H1 (cell line): ENCODE measurements around the gene TAS1R3. TPM values are rescaled to one million over a fixed set of nuclear protein-coding genes. Genes with fewer than 3 reads are reported as not detected.

Experiments
- CTCF ChIA-PET: fragments of 300-600 bp; sonication (Branson Sonifier 250); formaldehyde crosslinking; loops from one replicate; lab custom pipeline; 2021; ENCODE audit not compliant: partially characterized antibody; lab: Charles Lee
- POLR2A ChIA-PET: fragments of 300-600 bp; sonication (Branson Sonifier 250); formaldehyde crosslinking; loops from one replicate; lab custom pipeline; 2021; ENCODE audit warnings: inconsistent platforms; ENCODE audit not compliant: partially characterized antibody; lab: Charles Lee
- DNase-seq, 2 experiments: peaks; one replicate each; pipeline versions ENCODE4 v3.0.0 to v3.0.0-alpha.2; 2010 to 2022; ENCODE audit warnings: low spot score in 2 of 2, low read depth in 1 of 2, mixed read lengths in 1 of 2
- FAIRE-seq: peaks from 2 replicates; lab custom pipeline; 2011; peaks lifted over from hg19 to GRCh38; lab: Jason Lieb, UNC
- H2AFZ ChIP-seq: 2 replicates; pipeline ENCODE4 v1.8.1; 2012; ENCODE audit warnings: low read length, inconsistent platforms
- H2AK5ac ChIP-seq: 2 replicates; pipeline ENCODE4 v1.6.1; 2013; ENCODE audit warnings: low read depth, low read length
- H2BK120ac ChIP-seq: replicated peaks from 2 replicates; pipeline ENCODE3; 2013; ENCODE audit warnings: low read depth, low read length, inconsistent platforms
- H2BK12ac ChIP-seq: 2 replicates; pipeline ENCODE4 v1.6.1; 2013; ENCODE audit warnings: low read depth, low read length
- H2BK15ac ChIP-seq: 2 replicates; pipeline ENCODE4 v1.6.1; 2013; ENCODE audit warnings: low read length
- H2BK20ac ChIP-seq: 2 replicates; pipeline ENCODE4 v1.6.1; 2013; ENCODE audit warnings: low read length
- H2BK5ac ChIP-seq: 2 replicates; pipeline ENCODE4 v1.6.1; 2013; ENCODE audit warnings: low read depth, low read length
- H3K14ac ChIP-seq: 2 replicates; pipeline ENCODE4 v1.6.1; 2013; ENCODE audit warnings: inconsistent platforms; ENCODE audit not compliant: insufficient read length
- H3K18ac ChIP-seq: 2 replicates; pipeline ENCODE4 v1.6.1; 2013; ENCODE audit warnings: low read length; ENCODE audit errors: extremely low read depth
- H3K23ac ChIP-seq: 2 replicates; pipeline ENCODE4 v1.6.1; 2013; ENCODE audit warnings: inconsistent platforms; ENCODE audit not compliant: insufficient read length
- H3K23me2 ChIP-seq: 2 replicates; pipeline ENCODE4 v1.6.1; 2013; ENCODE audit warnings: low read depth, low read length
- H3K27ac ChIP-seq: 2 replicates; pipeline ENCODE4 v1.6.1; 2011; ENCODE audit warnings: low read depth, low read length, inconsistent platforms
- H3K27me3 ChIP-seq, 4 experiments: replicated peaks in 1 of 4; 1 replicate in 1 of 4; 2 replicates in 3 of 4; pipeline versions ENCODE4 v1.6.1 to v1.8.1; 2011 to 2013; ENCODE audit warnings: low read length in 3 of 4, mild to moderate bottlenecking in 3 of 4, inconsistent platforms in 2 of 4, mixed read lengths in 2 of 4, moderate library complexity in 1 of 4; ENCODE audit not compliant: control insufficient read depth in 3 of 4, insufficient read depth in 3 of 4; ENCODE audit errors: extremely low read depth in 1 of 4
- H3K36me3 ChIP-seq, 4 experiments: 2 replicates each; pipeline versions ENCODE4 v1.6.1 to v1.8.1; 2011 to 2013; ENCODE audit warnings: mild to moderate bottlenecking in 4 of 4, low read length in 3 of 4, moderate library complexity in 2 of 4, control low read depth in 1 of 4, inconsistent platforms in 1 of 4; ENCODE audit not compliant: insufficient read depth in 4 of 4, control insufficient read depth in 2 of 4
- H3K4ac ChIP-seq: replicated peaks from 2 replicates; pipeline ENCODE3; 2013; ENCODE audit warnings: low read length, low read depth, mixed read lengths, inconsistent platforms; ENCODE audit not compliant: insufficient read length
- H3K4me1 ChIP-seq, 4 experiments: replicated peaks in 1 of 4; 1 replicate in 1 of 4; 2 replicates in 3 of 4; pipeline versions ENCODE4 v1.6.1 to v1.8.1; 2011 to 2013; ENCODE audit warnings: low read length in 3 of 4, inconsistent platforms in 2 of 4, mixed read lengths in 1 of 4; ENCODE audit not compliant: insufficient read depth in 4 of 4, control insufficient read depth in 3 of 4
- H3K4me2 ChIP-seq, 2 experiments: 2 replicates each; pipeline versions ENCODE4 v1.6.1 to v1.8.1; 2011 to 2013; ENCODE audit warnings: low read depth in 2 of 2, low read length in 2 of 2, control low read depth in 1 of 2, inconsistent platforms in 1 of 2, mild to moderate bottlenecking in 1 of 2; ENCODE audit not compliant: insufficient read depth in 1 of 2
- H3K4me3 ChIP-seq, 4 experiments: fragments of 200-600, 300-600 bp in 1 of 4; sonication (generic), shearing (Covaris generic), sonication (Bioruptor Twin) in 1 of 4; 2 replicates each; pipeline versions ENCODE4 v1.5.1 to v1.8.1; 2011 to 2016; ENCODE audit warnings: low read length in 4 of 4, low read depth in 3 of 4, control low read depth in 2 of 4, inconsistent platforms in 2 of 4, mild to moderate bottlenecking in 2 of 4, mixed read lengths in 1 of 4, moderate library complexity in 1 of 4; ENCODE audit not compliant: insufficient read depth in 2 of 4; ENCODE audit errors: extremely low read depth in 1 of 4
- H3K56ac ChIP-seq: replicated peaks from 2 replicates; pipeline ENCODE3; 2013; ENCODE audit warnings: low read depth, mild to moderate bottlenecking, mixed read lengths, low read length, inconsistent platforms; ENCODE audit not compliant: insufficient read length
- H3K79me1 ChIP-seq: 2 replicates; pipeline ENCODE4 v1.6.1; 2013; ENCODE audit warnings: low read depth, low read length, control low read depth
- H3K79me2 ChIP-seq, 2 experiments: 2 replicates each; pipeline versions ENCODE4 v1.6.1 to v1.8.1; 2012 to 2013; ENCODE audit warnings: low read length in 2 of 2, mild to moderate bottlenecking in 2 of 2, inconsistent platforms in 1 of 2; ENCODE audit not compliant: insufficient read depth in 2 of 2, control insufficient read depth in 1 of 2
- H3K9ac ChIP-seq, 4 experiments: replicated peaks in 1 of 4; 1 replicate in 1 of 4; 2 replicates in 3 of 4; pipeline versions ENCODE4 v1.6.1 to v1.8.1; 2011 to 2013; ENCODE audit warnings: low read depth in 3 of 4, low read length in 3 of 4, control low read depth in 2 of 4, mild to moderate bottlenecking in 2 of 4, moderate library complexity in 2 of 4, inconsistent platforms in 1 of 4; ENCODE audit errors: extremely low read depth in 1 of 4
- H3K9me3 ChIP-seq, 2 experiments: 2 replicates each; pipeline versions ENCODE4 v1.6.1 to v1.8.1; 2012 to 2013; ENCODE audit warnings: mild to moderate bottlenecking in 2 of 2, moderate library complexity in 2 of 2, control low read depth in 1 of 2, inconsistent platforms in 1 of 2, low read depth in 1 of 2, low read length in 1 of 2, mixed read lengths in 1 of 2; ENCODE audit not compliant: insufficient read depth in 2 of 2
- H4K20me1 ChIP-seq, 2 experiments: replicated peaks in 1 of 2; 2 replicates each; pipeline versions ENCODE3 to v1.8.1; 2011 to 2013; ENCODE audit warnings: inconsistent platforms in 2 of 2, low read length in 2 of 2, mild to moderate bottlenecking in 1 of 2; ENCODE audit not compliant: insufficient read depth in 2 of 2, control insufficient read depth in 1 of 2
- H4K5ac ChIP-seq: 2 replicates; pipeline ENCODE4 v1.6.1; 2013; ENCODE audit warnings: low read length, low read depth, mixed read lengths, inconsistent platforms; ENCODE audit not compliant: insufficient read length
- H4K8ac ChIP-seq: 2 replicates; pipeline ENCODE4 v1.8.0; 2013; ENCODE audit warnings: mild to moderate bottlenecking, moderate library complexity, low read length, inconsistent platforms; ENCODE audit not compliant: insufficient read depth; ENCODE audit errors: extremely low read depth
- H4K91ac ChIP-seq: replicated peaks from 2 replicates; pipeline ENCODE3; 2013; ENCODE audit warnings: low read length, mixed read lengths, inconsistent platforms; ENCODE audit not compliant: insufficient read length
- JUND ChIP-seq: IDR thresholded peaks from 2 replicates; pipeline ENCODE4 v1.6.1; 2011; ENCODE audit warnings: mild to moderate bottlenecking, improper control_type of control experiment, low read length
- YY1 ChIP-seq: IDR thresholded peaks from 2 replicates; pipeline ENCODE4 v1.6.1; 2011; ENCODE audit warnings: low read depth, mild to moderate bottlenecking, low read length
- WGBS, 2 experiments: shearing (Covaris generic) in 1 of 2; methylation state at CpG; one replicate each; pipeline versions ENCODE4 v1.1.6 to v1.1.7; 2013 to 2015; ENCODE audit warnings: low lambda C conversion rate in 2 of 2, mixed read lengths in 2 of 2, inconsistent platforms in 1 of 2, low coverage in 1 of 2, missing lambda C conversion rate in 1 of 2; ENCODE audit not compliant: insufficient replicate concordance in 2 of 2, insufficient coverage in 1 of 2, insufficient read length in 1 of 2; ENCODE audit errors: extremely low coverage in 1 of 2, missing lambda C conversion rate in 1 of 2; 5-methylcytosine and 5-hydroxymethylcytosine counted together
- polyA plus RNA-seq, 7 experiments: library from polyadenylated mRNA; depleted of rRNA in 3 of 7; stranded (reverse) in 5 of 7; unstranded in 2 of 7; fragments of >200 nt in 5 of 7; fragments of 200-250 nt in 2 of 7; gene quantifications; 1 replicate in 5 of 7; 2 replicates in 1 of 7; 4 replicates in 1 of 7; pipeline versions ENCODE4 v1.2.1 to v1.2.3, GENCODE V29; 2011 to 2013; ENCODE audit warnings: missing spikeins in 2 of 7, mixed read lengths in 2 of 7
- total RNA-seq: library from RNA; stranded (reverse); fragmentation: NEBNext Ultra II Directional; extraction: Animal tissue kit (Norgen Biotek cat#: 25700); gene quantifications from 2 replicates; pipeline ENCODE4 v1.2.1, GENCODE V29; 2021

The TAS1R3 gene
- total and polyA plus RNA-seq, 2 of the 8 experiments (the other 6 are each of a cell fraction or from before 2014, with no cell fraction given): 0.03 to 0.19 TPM

GRCh38 chr1:1283821-1284220 lies 47.3 kb upstream of the TAS1R3 start:
- peak in 1 of 2 experiments; percentile 49 for DNase-seq
- H3K23me2 ChIP-seq: no peaks in the 10 kb centered on the region

More at GRCh38 chr1:1283821-1284220, 47.3 kb upstream of the TAS1R3 start:
- Histone ChIP-seq H3K27me3 (no peaks in the 10 kb centered on the region), H3K27ac (no peak overlapping the region), H3K4me1 (peaks cover 0 to 2% (median under 1%) of the 10 kb centered on the region in 4 experiments; a peak in 1 of 7 replicates), H3K18ac (no peak overlapping the region), H4K5ac (no peak overlapping the region), H3K79me1 (no peaks in the 10 kb centered on the region), H3K9ac (no peak overlapping the region; a peak in 1 of 7 replicates), H2BK5ac (no peak overlapping the region), H3K56ac (no peak overlapping the region), H3K36me3 (no peaks in the 10 kb centered on the region), H3K4me3 (no peak overlapping the region), H3K23ac (no peak overlapping the region), H4K8ac (no peak overlapping the region), H3K14ac (no peak overlapping the region), H2BK15ac (no peak overlapping the region), H3K4me2 (no peak overlapping the region), H4K20me1 (no peaks in the 10 kb centered on the region), H2AFZ (no peak overlapping the region), H3K4ac (no peak overlapping the region), H2BK20ac (no peak overlapping the region), H4K91ac (no peak overlapping the region), H3K9me3 (peaks cover 0 to 2% of the 10 kb centered on the region in 2 experiments; a peak in 1 of 4 replicates), H3K79me2 (no peaks in the 10 kb centered on the region), H2BK12ac (no peak overlapping the region), H2BK120ac (no peak overlapping the region), H2AK5ac (no peak overlapping the region)
- ChIA-PET POLR2A (no interaction called here), CTCF (interaction anchor here (0.6 to 6.1 kb wide), 5 partner anchors 7 to 88 kb away, joined by 3 to 38 read pairs (median 3); no protein-coding TSS in a partner anchor)
- WGBS, 2 experiments: 72% methylated on average over 6 of the region's 9 CpGs; no CpG with 5 or more reads in 1 of the 2 experiments
- TF ChIP-seq JUND (no peak), YY1 (0 out of 2 replicates have a peak, but pooled peaks have one; percentile 13)
- no peak for FAIRE-seq
